Measurements from ENCODE around the gene C13orf42.

DNA sequence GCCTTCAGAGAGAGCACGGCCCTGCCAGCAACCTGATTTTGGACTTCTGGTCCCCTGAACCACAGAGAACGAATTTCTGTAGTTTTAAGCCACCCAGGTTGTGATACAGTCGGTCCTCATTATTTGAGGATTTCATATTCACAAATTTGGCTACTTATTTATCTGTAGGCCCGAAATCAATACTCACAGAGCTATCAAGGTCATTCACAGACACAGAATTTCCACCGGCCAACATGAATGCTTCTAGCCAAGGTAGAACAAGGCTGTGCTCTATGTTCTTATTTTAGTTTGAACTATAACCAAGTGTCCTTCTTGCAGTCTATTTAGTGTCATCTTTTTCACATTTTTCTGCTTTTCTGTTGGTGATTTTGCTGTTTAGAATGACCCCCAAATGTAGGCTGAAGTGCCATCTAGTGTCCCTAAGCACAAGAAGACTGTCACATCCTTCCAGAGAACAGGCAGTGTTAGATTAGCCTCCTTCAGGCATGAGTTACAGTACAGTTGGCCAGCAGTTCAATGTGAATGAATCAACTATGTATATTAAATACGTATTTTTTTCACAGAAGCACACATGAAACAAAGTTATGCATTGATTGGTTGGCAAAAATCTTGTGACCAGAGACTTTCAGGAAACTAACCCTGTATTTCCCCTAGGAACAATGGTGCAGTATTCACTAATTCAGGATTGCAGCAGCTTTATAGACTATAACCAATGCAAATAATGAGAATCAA is 63.5 kb downstream of the C13orf42 start:
- TF ChIP-seq POLR2A (IDR thresholded peaks at IDR 0.05) = no peak
- TF ChIP-seq, protein P1, sequence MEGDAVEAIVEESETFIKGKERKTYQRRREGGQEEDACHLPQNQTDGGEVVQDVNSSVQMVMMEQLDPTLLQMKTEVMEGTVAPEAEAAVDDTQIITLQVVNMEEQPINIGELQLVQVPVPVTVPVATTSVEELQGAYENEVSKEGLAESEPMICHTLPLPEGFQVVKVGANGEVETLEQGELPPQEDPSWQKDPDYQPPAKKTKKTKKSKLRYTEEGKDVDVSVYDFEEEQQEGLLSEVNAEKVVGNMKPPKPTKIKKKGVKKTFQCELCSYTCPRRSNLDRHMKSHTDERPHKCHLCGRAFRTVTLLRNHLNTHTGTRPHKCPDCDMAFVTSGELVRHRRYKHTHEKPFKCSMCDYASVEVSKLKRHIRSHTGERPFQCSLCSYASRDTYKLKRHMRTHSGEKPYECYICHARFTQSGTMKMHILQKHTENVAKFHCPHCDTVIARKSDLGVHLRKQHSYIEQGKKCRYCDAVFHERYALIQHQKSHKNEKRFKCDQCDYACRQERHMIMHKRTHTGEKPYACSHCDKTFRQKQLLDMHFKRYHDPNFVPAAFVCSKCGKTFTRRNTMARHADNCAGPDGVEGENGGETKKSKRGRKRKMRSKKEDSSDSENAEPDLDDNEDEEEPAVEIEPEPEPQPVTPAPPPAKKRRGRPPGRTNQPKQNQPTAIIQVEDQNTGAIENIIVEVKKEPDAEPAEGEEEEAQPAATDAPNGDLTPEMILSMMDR (IDR thresholded peaks at IDR 0.05) = no peak
